K562 (cell line): ENCODE results near the gene SRL. TPM values are rescaled to one million over a fixed set of nuclear protein-coding genes. Genes with fewer than 3 reads are reported as not detected.

Experiments used
- CAMTA2 ChIP-seq: fragments of 250-450 bp; sonication (Bioruptor Pico); conservative IDR thresholded peaks from 2 replicates; pipeline ENCODE4 v1.5.1; 2022
- CBX5 ChIP-seq: IDR thresholded peaks from 2 replicates; pipeline ENCODE4 v1.6.1; 2014; ENCODE audit warnings: low read depth, borderline replicate concordance
- DACH1 ChIP-seq: fragments of 450-650 bp; IDR thresholded peaks from 2 replicates; pipeline ENCODE4 v1.6.1; 2018; ENCODE audit not compliant: partially characterized antibody
- NFYB ChIP-seq: IDR thresholded peaks from 2 replicates; pipeline ENCODE4 v1.6.1; 2011; ENCODE audit warnings: mild to moderate bottlenecking, moderate library complexity; ENCODE audit not compliant: insufficient read length; ENCODE audit errors: extremely low read depth
- TBP ChIP-seq: optimal IDR thresholded peaks from 2 replicates; pipeline ENCODE3; 2011; ENCODE audit warnings: low read depth, low read length, improper control_type of control experiment
- TOE1 ChIP-seq, 2 experiments: fragments of 450-650 bp in 1 of 2; sonication (generic) in 1 of 2; formaldehyde crosslinking in 1 of 2; IDR thresholded peaks; 2 replicates each; pipeline versions ENCODE4 v1.7.1 to v1.8.0; 2016 to 2022; ENCODE audit warnings: borderline replicate concordance in 2 of 2, mild to moderate bottlenecking in 2 of 2, antibody characterized with exemption in 1 of 2, inconsistent platforms in 1 of 2, low read depth in 1 of 2, missing genetic modification reagents in 1 of 2, moderate library complexity in 1 of 2
- polyA plus RNA-seq, 8 experiments: library from polyadenylated mRNA; depleted of rRNA in 4 of 8; stranded (reverse) in 5 of 8; unstranded in 3 of 8; fragments of >200 nt; fragmentation: Nextera tagmentation in 2 of 8; fragmentation: Illumina TruSeq in 1 of 8; extraction: Ambion mirVana in 2 of 8; extraction: Trizol in 1 of 8; gene quantifications; 2 replicates each; pipeline versions ENCODE4 v1.2.1 to v1.2.3, GENCODE V29; 2011 to 2014; ENCODE audit warnings: inconsistent platforms in 1 of 8, missing spikeins in 1 of 8
- total RNA-seq, 7 experiments: library from RNA; depleted of rRNA in 6 of 7; stranded (reverse); fragments of >200 nt in 6 of 7; fragmentation: Illumina TruSeq in 2 of 7; extraction: Trizol in 2 of 7; gene quantifications; 2 replicates each; pipeline versions ENCODE4 v1.2.1 to v1.2.3, GENCODE V29; 2011 to 2021; ENCODE audit warnings: low replicate concordance in 1 of 7
- TF ChIP-seq, protein P1 (sequence below): sonication (generic); formaldehyde crosslinking; IDR thresholded peaks from 2 replicates; pipeline ENCODE4 v1.8.1; 2023; ENCODE audit warnings: mild to moderate bottlenecking, missing genetic modification reagents
- TF ChIP-seq, protein P2 (sequence below), 2 experiments: IDR thresholded peaks in 1 of 2; conservative IDR thresholded peaks in 1 of 2; 2 replicates each; pipeline ENCODE4 v1.6.1; 2016; ENCODE audit warnings: low read depth in 2 of 2, mild to moderate bottlenecking in 1 of 2, missing compliant biosample characterization in 1 of 2, missing genetic modification characterization in 1 of 2, moderate library complexity in 1 of 2

Gene SRL
- total and polyA plus RNA-seq, 9 of the 15 experiments (the other 6 are each of a cell fraction or from before 2014, with no cell fraction given), result 0.01 TPM; not detected in 8

DNA sequence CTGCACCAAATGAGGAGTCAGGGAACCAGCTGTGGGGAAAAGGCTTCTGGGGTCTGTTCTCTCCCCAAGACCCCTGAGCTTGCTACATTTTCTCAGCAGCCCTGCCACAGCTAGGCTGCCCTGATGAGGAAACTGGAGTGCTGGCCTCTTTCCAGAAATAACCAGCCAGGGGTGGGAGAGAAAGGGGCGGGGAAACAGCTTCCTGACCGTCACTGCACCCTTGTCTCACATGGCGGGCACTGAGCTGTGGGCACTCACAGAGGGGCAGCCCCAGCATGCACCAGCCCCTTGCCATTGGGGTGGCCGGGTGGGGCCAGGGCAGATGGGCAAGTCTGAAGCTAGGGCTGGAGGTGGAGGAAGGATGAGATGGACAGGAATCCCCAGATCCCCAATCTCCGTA, 2.9 kb downstream of the SRL start (continued):
- TF ChIP-seq, protein P1, sequence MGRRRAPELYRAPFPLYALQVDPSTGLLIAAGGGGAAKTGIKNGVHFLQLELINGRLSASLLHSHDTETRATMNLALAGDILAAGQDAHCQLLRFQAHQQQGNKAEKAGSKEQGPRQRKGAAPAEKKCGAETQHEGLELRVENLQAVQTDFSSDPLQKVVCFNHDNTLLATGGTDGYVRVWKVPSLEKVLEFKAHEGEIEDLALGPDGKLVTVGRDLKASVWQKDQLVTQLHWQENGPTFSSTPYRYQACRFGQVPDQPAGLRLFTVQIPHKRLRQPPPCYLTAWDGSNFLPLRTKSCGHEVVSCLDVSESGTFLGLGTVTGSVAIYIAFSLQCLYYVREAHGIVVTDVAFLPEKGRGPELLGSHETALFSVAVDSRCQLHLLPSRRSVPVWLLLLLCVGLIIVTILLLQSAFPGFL (CRISPR knock-in tag), result no peak
- TF ChIP-seq TOE1 (IDR thresholded peaks at IDR 0.05; ENCODE audit: borderline replicate concordance) (no peak), TOE1 (CRISPR knock-in tag; IDR thresholded peaks at IDR 0.05; ENCODE audit: borderline replicate concordance, low read depth) (no peak), CAMTA2 (no peak), NFYB (no peak), TBP (no peak), DACH1 (no peak), CBX5 (no peak)
- TF ChIP-seq, protein P2, sequence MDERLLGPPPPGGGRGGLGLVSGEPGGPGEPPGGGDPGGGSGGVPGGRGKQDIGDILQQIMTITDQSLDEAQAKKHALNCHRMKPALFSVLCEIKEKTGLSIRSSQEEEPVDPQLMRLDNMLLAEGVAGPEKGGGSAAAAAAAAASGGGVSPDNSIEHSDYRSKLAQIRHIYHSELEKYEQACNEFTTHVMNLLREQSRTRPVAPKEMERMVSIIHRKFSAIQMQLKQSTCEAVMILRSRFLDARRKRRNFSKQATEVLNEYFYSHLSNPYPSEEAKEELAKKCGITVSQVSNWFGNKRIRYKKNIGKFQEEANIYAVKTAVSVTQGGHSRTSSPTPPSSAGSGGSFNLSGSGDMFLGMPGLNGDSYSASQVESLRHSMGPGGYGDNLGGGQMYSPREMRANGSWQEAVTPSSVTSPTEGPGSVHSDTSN (CRISPR knock-in tag; IDR thresholded peaks at IDR 0.05; ENCODE audit: low read depth), result no peak
- TF ChIP-seq, protein P2 (tag; conservative IDR thresholded peaks at IDR 0.05; ENCODE audit: low read depth), result no peak
- TF ChIP-seq, all 486 proteins: peak for 0
